A549 treated with dexamethasone at 1 μM for 4 hours (cell line): ENCODE results near the gene ADCY10. TPM values are rescaled to one million over a fixed set of nuclear protein-coding genes. Genes with fewer than 3 reads are reported as not detected.

Source experiments
- total RNA-seq: library from RNA; stranded (reverse); fragments of 200-300 nt; extraction: Qiagen RNA extraction; gene quantifications from 5 replicates; pipeline ENCODE4 v1.2.3, GENCODE V29; 2022

ADCY10 gene
- 0.04 to 0.14 TPM (median 0.12 TPM) in 4 of 5 replicates, not detected in the other for total RNA-seq

GRCh38 chr1:167913895-167914496 lies at the start of gene ADCY10:
Gene ADCY10 (minus strand): TSS chr1:167914134. CDS start chr1:167905140, 8,994 bp downstream.

GRCh38 chr1:167936930-167937708 lies 23.2 kb upstream of the ADCY10 start, which contains the start of gene MPC2:
Gene MPC2 (minus strand): TSS chr1:167937072. CDS start chr1:167935841, 1,231 bp downstream.

GRCh38 chr1:167936068-167936929 lies 22.4 kb upstream of the ADCY10 start, which contains the start of gene DCAF6:
Gene DCAF6 (plus strand): TSS chr1:167936683. CDS start chr1:167936912, 229 bp downstream.

Other genes starting within 250 kb of the ADCY10 start
- gene MPZL1, start 192.2 kb downstream of the ADCY10 start, total RNA-seq, result 97.7 to 139 TPM (median 126 TPM) in 5 replicates
- 27.0 to 29.2 TPM (median 29.0 TPM) in 5 replicates for gene DCAF6, start 22.5 kb upstream of the ADCY10 start, total RNA-seq
- 50.2 to 83.4 TPM (median 73.6 TPM) in 5 replicates for gene MPC2, start 22.9 kb upstream of the ADCY10 start, total RNA-seq
- gene GPR161, start 222.8 kb upstream of the ADCY10 start, total RNA-seq, result 10.3 to 18.0 TPM (median 16.2 TPM) in 5 replicates